Measurements from ENCODE around the gene SPDYE4.

The SPDYE4 gene

GRCh38 chr17:8792646-8793045, 34.3 kb upstream of the SPDYE4 start:
- Histone ChIP-seq H3K4me2 (ENCODE audit: low read depth, low read length, poor library complexity, severe bottlenecking) (no peak overlapping the region), H3K4me3 (ENCODE audit: low read length, poor library complexity, severe bottlenecking) (no peak overlapping the region), H3K9me2 (replicated peaks; ENCODE audit: low read depth, low read length) (no peaks in the 10 kb centered on the region), H3K9me3 (ENCODE audit: insufficient read depth, low read depth, low read length) (no peaks in the 10 kb centered on the region), H3K27me3 (ENCODE audit: insufficient read depth, low read length, poor library complexity, severe bottlenecking) (no peaks in the 10 kb centered on the region), H2AFZ (ENCODE audit: low read length) (no peak overlapping the region), H3K9ac (ENCODE audit: low read depth, low read length, poor library complexity, severe bottlenecking) (no peak overlapping the region), H4K20me1 (ENCODE audit: insufficient read depth, low read length, poor library complexity, severe bottlenecking) (no peaks in the 10 kb centered on the region), H3K4me1 (ENCODE audit: insufficient read depth, low read length, poor library complexity, severe bottlenecking) (no peaks in the 10 kb centered on the region), H3F3A (ENCODE audit: low read depth) (no peaks in the 10 kb centered on the region), H3K36me3 (ENCODE audit: insufficient read depth, low read length) (no peaks in the 10 kb centered on the region; the same call in 1 of the 2 replicates), H3K79me2 (ENCODE audit: insufficient read depth, low read length) (no peaks in the 10 kb centered on the region)
- TF ChIP-seq EZH2phosphoT487 (IDR thresholded peaks at IDR 0.05; ENCODE audit: borderline replicate concordance), result no peak
- TF ChIP-seq CTCF (conservative IDR thresholded peaks at IDR 0.05; ENCODE audit: low read length), result no peak

- H3K4me3 ChIP-seq (ENCODE audit: low read length, poor library complexity, severe bottlenecking), result no peak overlapping the region
- H3K9ac ChIP-seq (ENCODE audit: low read depth, low read length, poor library complexity, severe bottlenecking), result no peak overlapping the region
- no peaks in the 10 kb centered on the region for H3K27me3 ChIP-seq (ENCODE audit: insufficient read depth, low read length, poor library complexity, severe bottlenecking)
- TF ChIP-seq EZH2phosphoT487 (IDR thresholded peaks at IDR 0.05; ENCODE audit: borderline replicate concordance), result no peak
- no peak for TF ChIP-seq CTCF (conservative IDR thresholded peaks at IDR 0.05; ENCODE audit: low read length)
- no peaks in the 10 kb centered on the region for H3K36me3 ChIP-seq (ENCODE audit: insufficient read depth, low read length)
- no peak overlapping the region for H2AFZ ChIP-seq (ENCODE audit: low read length)
- H3K9me2 ChIP-seq (replicated peaks; ENCODE audit: low read depth, low read length), result no peaks in the 10 kb centered on the region
- no peaks in the 10 kb centered on the region for H3K4me1 ChIP-seq (ENCODE audit: insufficient read depth, low read length, poor library complexity, severe bottlenecking)
- H4K20me1 ChIP-seq (ENCODE audit: insufficient read depth, low read length, poor library complexity, severe bottlenecking), result no peaks in the 10 kb centered on the region
- no peaks in the 10 kb centered on the region for H3F3A ChIP-seq (ENCODE audit: low read depth)
- H3K9me3 ChIP-seq (ENCODE audit: insufficient read depth, low read depth, low read length), result no peaks in the 10 kb centered on the region
- no peak overlapping the region for H3K4me2 ChIP-seq (ENCODE audit: low read depth, low read length, poor library complexity, severe bottlenecking)
- H3K79me2 ChIP-seq (ENCODE audit: insufficient read depth, low read length), result no peaks in the 10 kb centered on the region
These were observed 33.5 kb upstream of the SPDYE4 start for GRCh38 chr17:8791910-8792270.

GRCh38 chr17:8791248-8791909, 33.0 kb upstream of the SPDYE4 start:
- H3K27me3 ChIP-seq (ENCODE audit: insufficient read depth, low read length, poor library complexity, severe bottlenecking), result no peaks in the 10 kb centered on the region
- no peak overlapping the region for H3K9ac ChIP-seq (ENCODE audit: low read depth, low read length, poor library complexity, severe bottlenecking)
- no peaks in the 10 kb centered on the region for H3F3A ChIP-seq (ENCODE audit: low read depth)
- H3K4me2 ChIP-seq (ENCODE audit: low read depth, low read length, poor library complexity, severe bottlenecking), result no peak overlapping the region
- no peaks in the 10 kb centered on the region for H3K4me1 ChIP-seq (ENCODE audit: insufficient read depth, low read length, poor library complexity, severe bottlenecking)
- H2AFZ ChIP-seq (ENCODE audit: low read length), result no peak overlapping the region
- no peaks in the 10 kb centered on the region for H3K36me3 ChIP-seq (ENCODE audit: insufficient read depth, low read length)
- no peak overlapping the region for H3K4me3 ChIP-seq (ENCODE audit: low read length, poor library complexity, severe bottlenecking)
- H3K79me2 ChIP-seq (ENCODE audit: insufficient read depth, low read length), result no peaks in the 10 kb centered on the region
- H4K20me1 ChIP-seq (ENCODE audit: insufficient read depth, low read length, poor library complexity, severe bottlenecking), result no peaks in the 10 kb centered on the region
- no peaks in the 10 kb centered on the region for H3K9me3 ChIP-seq (ENCODE audit: insufficient read depth, low read depth, low read length)
- no peak for TF ChIP-seq EZH2phosphoT487 (IDR thresholded peaks at IDR 0.05; ENCODE audit: borderline replicate concordance)
- TF ChIP-seq CTCF (conservative IDR thresholded peaks at IDR 0.05; ENCODE audit: low read length), result no peak
- no peaks in the 10 kb centered on the region for H3K9me2 ChIP-seq (replicated peaks; ENCODE audit: low read depth, low read length)
